Mesendoderm (in vitro differentiated cells): ENCODE results near the gene DOK7.
A peak's percentile ranks its signal among the peaks of the same experiment; 100 is the strongest.

ENCODE experiments used
- DNase-seq: peaks from one replicate; pipeline ENCODE4 v3.0.0; 2013
- H2AK5ac ChIP-seq: 2 replicates; pipeline ENCODE4 v1.6.1; 2013; ENCODE audit warnings: low read length, inconsistent platforms
- H2BK120ac ChIP-seq: 2 replicates; pipeline ENCODE4 v1.6.1; 2013; ENCODE audit warnings: low read depth, mild to moderate bottlenecking, low read length, moderate library complexity, mixed read lengths
- H2BK15ac ChIP-seq: replicated peaks from 2 replicates; pipeline ENCODE4 v1.6.1; 2013; ENCODE audit warnings: low read depth, mild to moderate bottlenecking, moderate library complexity
- H2BK5ac ChIP-seq: 2 replicates; pipeline ENCODE4 v1.6.1; 2013; ENCODE audit warnings: low read length, inconsistent platforms
- H3K18ac ChIP-seq: 2 replicates; pipeline ENCODE4 v1.6.1; 2013; ENCODE audit warnings: mild to moderate bottlenecking, low read length, mixed read lengths
- H3K23ac ChIP-seq: one replicate; pipeline ENCODE4 v1.6.1; 2013; ENCODE audit warnings: low read length
- H3K27ac ChIP-seq: 2 replicates; pipeline ENCODE4 v1.5.1; 2013; ENCODE audit warnings: low read depth, mild to moderate bottlenecking, inconsistent platforms, low read length, moderate library complexity
- H3K27me3 ChIP-seq: 2 replicates; pipeline ENCODE4 v1.6.1; 2013; ENCODE audit warnings: low read length, control low read depth, mild to moderate bottlenecking, inconsistent platforms; ENCODE audit not compliant: insufficient read depth, poor library complexity
- H3K36me3 ChIP-seq: 2 replicates; pipeline ENCODE4 v1.6.1; 2013; ENCODE audit warnings: low read length, inconsistent platforms; ENCODE audit not compliant: control insufficient read depth, insufficient read depth
- H3K4ac ChIP-seq: one replicate; pipeline ENCODE4 v1.6.1; 2013; ENCODE audit warnings: low read depth, mild to moderate bottlenecking, low read length, moderate library complexity
- H3K4me1 ChIP-seq: 2 replicates; pipeline ENCODE4 v1.6.1; 2013; ENCODE audit warnings: low read depth, low read length, inconsistent platforms; ENCODE audit not compliant: control insufficient read depth
- H3K4me2 ChIP-seq: 2 replicates; pipeline ENCODE4 v1.6.1; 2013; ENCODE audit warnings: low read length
- H3K4me3 ChIP-seq: 2 replicates; pipeline ENCODE4 v1.5.1; 2013; ENCODE audit warnings: mild to moderate bottlenecking, low read length
- H3K56ac ChIP-seq: one replicate; pipeline ENCODE4 v1.6.1; 2013; ENCODE audit warnings: low read length
- H3K79me1 ChIP-seq: 2 replicates; pipeline ENCODE4 v1.6.1; 2013; ENCODE audit warnings: low read length, inconsistent platforms
- H3K79me2 ChIP-seq: 2 replicates; pipeline ENCODE4 v1.6.1; 2013; ENCODE audit warnings: mild to moderate bottlenecking, low read length; ENCODE audit not compliant: control insufficient read depth, insufficient read depth
- H3K9ac ChIP-seq: 2 replicates; pipeline ENCODE4 v1.6.1; 2013; ENCODE audit warnings: low read length, inconsistent platforms
- H4K5ac ChIP-seq: one replicate; pipeline ENCODE4 v1.6.1; 2013; ENCODE audit warnings: low read length
- H4K8ac ChIP-seq: one replicate; pipeline ENCODE4 v1.6.1; 2013; ENCODE audit warnings: low read depth, mild to moderate bottlenecking, control low read depth, low read length, moderate library complexity
- WGBS: extraction: QIAGEN DNeasy Blood & Tissue Kit; methylation state at CpG from one replicate; pipeline ENCODE4 v1.1.7; 2013; ENCODE audit warnings: low lambda C conversion rate, missing lambda C conversion rate; ENCODE audit not compliant: insufficient coverage; ENCODE audit errors: extremely low coverage; 5-methylcytosine and 5-hydroxymethylcytosine counted together

The DOK7 gene

GRCh38 chr4:3416821-3417221 lies 46.3 kb upstream of the DOK7 start:
- no CpG with 5 or more reads among the region's 17 CpGs for WGBS
- no peak overlapping the region for H2BK120ac ChIP-seq
- H3K4ac ChIP-seq = no peak overlapping the region
- no peaks in the 10 kb centered on the region for H3K27me3 ChIP-seq
- no peak overlapping the region for H2BK5ac ChIP-seq
- H3K4me2 ChIP-seq = no peak overlapping the region
- H3K4me1 ChIP-seq = no peaks in the 10 kb centered on the region
- no peak overlapping the region for H4K5ac ChIP-seq
- no peak overlapping the region for H4K8ac ChIP-seq
- no peaks in the 10 kb centered on the region for H3K36me3 ChIP-seq
- H3K56ac ChIP-seq = no peak overlapping the region
- no peaks in the 10 kb centered on the region for H3K79me1 ChIP-seq
- no peak overlapping the region for H2AK5ac ChIP-seq
- no peak overlapping the region for H3K18ac ChIP-seq
- no peak overlapping the region for H3K23ac ChIP-seq
- no peak overlapping the region for H3K4me3 ChIP-seq
- H3K27ac ChIP-seq = no peak overlapping the region
- no peak overlapping the region for H2BK15ac ChIP-seq
- no peaks in the 10 kb centered on the region for H3K79me2 ChIP-seq
- DNase-seq = no peak
- no peak overlapping the region for H3K9ac ChIP-seq

GRCh38 chr4:3417448-3417847 lies 45.7 kb upstream of the DOK7 start:
- H3K36me3 ChIP-seq = no peaks in the 10 kb centered on the region
- H3K79me1 ChIP-seq = no peaks in the 10 kb centered on the region
- no peak overlapping the region for H2BK15ac ChIP-seq
- WGBS = no CpG with 5 or more reads among the region's 21 CpGs
- no peak overlapping the region for H2AK5ac ChIP-seq
- H3K56ac ChIP-seq = no peak overlapping the region
- H2BK5ac ChIP-seq = no peak overlapping the region
- no peaks in the 10 kb centered on the region for H3K79me2 ChIP-seq
- no peak overlapping the region for H3K18ac ChIP-seq
- no peak overlapping the region for H3K4me2 ChIP-seq
- no peak overlapping the region for H3K27ac ChIP-seq
- H4K5ac ChIP-seq = no peak overlapping the region
- H2BK120ac ChIP-seq = no peak overlapping the region
- H4K8ac ChIP-seq = no peak overlapping the region
- no peaks in the 10 kb centered on the region for H3K27me3 ChIP-seq
- no peak overlapping the region for H3K9ac ChIP-seq
- H3K4me1 ChIP-seq = no peaks in the 10 kb centered on the region
- H3K4me3 ChIP-seq = no peak overlapping the region
- DNase-seq = no peak
- H3K4ac ChIP-seq = no peak overlapping the region
- H3K23ac ChIP-seq = no peak overlapping the region

- Histone ChIP-seq H3K4me3 (no peak overlapping the region), H2BK15ac (no peak overlapping the region), H3K18ac (no peak overlapping the region), H3K4me1 (no peaks in the 10 kb centered on the region), H4K8ac (no peak overlapping the region), H3K27me3 (no peaks in the 10 kb centered on the region), H2BK5ac (no peak overlapping the region), H4K5ac (no peak overlapping the region), H3K36me3 (no peaks in the 10 kb centered on the region), H2AK5ac (no peak overlapping the region), H3K56ac (no peak overlapping the region), H3K79me2 (no peaks in the 10 kb centered on the region), H3K23ac (no peak overlapping the region), H3K4ac (no peak overlapping the region), H3K4me2 (no peak overlapping the region), H3K27ac (no peak overlapping the region), H3K79me1 (no peaks in the 10 kb centered on the region), H2BK120ac (no peak overlapping the region), H3K9ac (no peak overlapping the region)
- no CpG with 5 or more reads among the region's 22 CpGs for WGBS
- DNase-seq = peak; percentile 26
Measured at GRCh38 chr4:3418029-3418762, 44.9 kb upstream of the DOK7 start.

GRCh38 chr4:3419836-3420605 lies 43.1 kb upstream of the DOK7 start:
- no peak for DNase-seq

GRCh38 chr4:3420606-3420955 lies 42.5 kb upstream of the DOK7 start:
- WGBS = no CpG with 5 or more reads among the region's 12 CpGs
- DNase-seq = peak; percentile 31
- Histone ChIP-seq H3K4me1 (no peaks in the 10 kb centered on the region), H3K4ac (no peak overlapping the region), H3K79me1 (no peaks in the 10 kb centered on the region), H4K8ac (no peak overlapping the region), H3K56ac (no peak overlapping the region), H3K9ac (no peak overlapping the region), H3K79me2 (no peaks in the 10 kb centered on the region), H2BK15ac (no peak overlapping the region), H3K4me2 (no peak overlapping the region), H2BK5ac (no peak overlapping the region), H3K27ac (no peak overlapping the region), H3K4me3 (no peak overlapping the region), H2AK5ac (no peak overlapping the region), H2BK120ac (no peak overlapping the region), H3K23ac (no peak overlapping the region), H3K18ac (no peak overlapping the region), H3K36me3 (no peaks in the 10 kb centered on the region), H4K5ac (no peak overlapping the region), H3K27me3 (no peaks in the 10 kb centered on the region)

More at GRCh38 chr4:3419836-3420605, 43.1 kb upstream of the DOK7 start:
- H4K5ac ChIP-seq = no peak overlapping the region
- H2BK15ac ChIP-seq = no peak overlapping the region
- no CpG with 5 or more reads among the region's 15 CpGs for WGBS
- H3K36me3 ChIP-seq = no peaks in the 10 kb centered on the region
- no peak overlapping the region for H3K18ac ChIP-seq
- no peak overlapping the region for H3K56ac ChIP-seq
- H3K79me2 ChIP-seq = no peaks in the 10 kb centered on the region
- H3K4ac ChIP-seq = no peak overlapping the region
- H3K4me3 ChIP-seq = no peak overlapping the region
- no peak overlapping the region for H2AK5ac ChIP-seq
- no peak overlapping the region for H3K23ac ChIP-seq
- H3K27me3 ChIP-seq = no peaks in the 10 kb centered on the region
- H3K79me1 ChIP-seq = no peaks in the 10 kb centered on the region
- no peak overlapping the region for H3K9ac ChIP-seq
- no peak overlapping the region for H2BK120ac ChIP-seq
- no peak overlapping the region for H4K8ac ChIP-seq
- H3K4me1 ChIP-seq = no peaks in the 10 kb centered on the region
- no peak overlapping the region for H2BK5ac ChIP-seq
- H3K4me2 ChIP-seq = no peak overlapping the region
- H3K27ac ChIP-seq = no peak overlapping the region
